ENCODE measurements around the gene OR2T34. TPM values are rescaled to one million over a fixed set of nuclear protein-coding genes. Genes with fewer than 3 reads are reported as not detected.

Gene OR2T34
- total RNA-seq, 3 donors from 2014 or later, result not detected

GRCh38 chr1:248596615-248597014, 22.1 kb upstream of the OR2T34 start:
- intact Hi-C loops (cut with DNase I; ENCODE audit: low total_unique reads), result no loop called here
- Histone ChIP-seq H3K4me3 (no peak overlapping the region), H3K27ac (no peak overlapping the region), H3K9me3 (no peaks in the 10 kb centered on the region), H3K27me3 (no peaks in the 10 kb centered on the region), H3K4me1 (no peaks in the 10 kb centered on the region), H3K36me3 (no peaks in the 10 kb centered on the region)
- TF ChIP-seq POLR2AphosphoS5 (IDR thresholded peaks at IDR 0.05) (no peak), POLR2A (IDR thresholded peaks at IDR 0.05) (no peak), CTCF (IDR thresholded peaks at IDR 0.05) (no peak)
- DNase-seq (ENCODE audit: low spot score in 2 of 2), result no peak

- Histone ChIP-seq H3K4me1 (no peaks in the 10 kb centered on the region), H3K27me3 (no peaks in the 10 kb centered on the region), H3K27ac (no peak overlapping the region), H3K4me3 (no peak overlapping the region), H3K36me3 (no peaks in the 10 kb centered on the region), H3K9me3 (no peaks in the 10 kb centered on the region)
- no peak for DNase-seq (ENCODE audit: low spot score in 2 of 2)
- TF ChIP-seq POLR2A (IDR thresholded peaks at IDR 0.05) (no peak), CTCF (IDR thresholded peaks at IDR 0.05) (no peak), POLR2AphosphoS5 (IDR thresholded peaks at IDR 0.05) (no peak)
- intact Hi-C loops (cut with DNase I; ENCODE audit: low total_unique reads), result no loop called here
Measured at GRCh38 chr1:248593226-248593625, 18.7 kb upstream of the OR2T34 start.

- no peak overlapping the region for H3K27ac ChIP-seq
- intact Hi-C loops (cut with DNase I; ENCODE audit: low total_unique reads), result no loop called here
- no peaks in the 10 kb centered on the region for H3K27me3 ChIP-seq
- no peak for DNase-seq (ENCODE audit: low spot score in 2 of 2)
- TF ChIP-seq POLR2AphosphoS5 (IDR thresholded peaks at IDR 0.05), result no peak
- TF ChIP-seq POLR2A (IDR thresholded peaks at IDR 0.05), result no peak
- TF ChIP-seq CTCF (IDR thresholded peaks at IDR 0.05), result no peak
- H3K4me1 ChIP-seq, result no peaks in the 10 kb centered on the region
- H3K36me3 ChIP-seq, result no peaks in the 10 kb centered on the region
- H3K4me3 ChIP-seq, result no peak overlapping the region
- no peaks in the 10 kb centered on the region for H3K9me3 ChIP-seq
Measured at GRCh38 chr1:248592655-248593054, 18.1 kb upstream of the OR2T34 start.

- no peak for TF ChIP-seq CTCF (IDR thresholded peaks at IDR 0.05)
- TF ChIP-seq POLR2A (IDR thresholded peaks at IDR 0.05), result no peak
- TF ChIP-seq POLR2AphosphoS5 (IDR thresholded peaks at IDR 0.05), result no peak
- no peak for DNase-seq (ENCODE audit: low spot score in 2 of 2)
- intact Hi-C loops (cut with DNase I; ENCODE audit: low total_unique reads), result no loop called here
- Histone ChIP-seq H3K4me1 (no peaks in the 10 kb centered on the region), H3K4me3 (no peak overlapping the region), H3K27me3 (no peaks in the 10 kb centered on the region), H3K27ac (no peak overlapping the region), H3K36me3 (no peaks in the 10 kb centered on the region), H3K9me3 (no peaks in the 10 kb centered on the region)
Measured at GRCh38 chr1:248590055-248590454, 15.5 kb upstream of the OR2T34 start.

- H3K27me3 ChIP-seq, result no peaks in the 10 kb centered on the region
- intact Hi-C loops (cut with DNase I; ENCODE audit: low total_unique reads), result no loop called here
- TF ChIP-seq CTCF (IDR thresholded peaks at IDR 0.05) (no peak), POLR2AphosphoS5 (IDR thresholded peaks at IDR 0.05) (no peak), POLR2A (IDR thresholded peaks at IDR 0.05) (no peak)
Measured at GRCh38 chr1:248589334-248589733, 14.8 kb upstream of the OR2T34 start.

More at GRCh38 chr1:248589334-248589733, 14.8 kb upstream of the OR2T34 start:
- Histone ChIP-seq H3K4me1 (no peaks in the 10 kb centered on the region), H3K27ac (no peak overlapping the region), H3K36me3 (no peaks in the 10 kb centered on the region), H3K4me3 (no peak overlapping the region), H3K9me3 (no peaks in the 10 kb centered on the region)
- no peak for DNase-seq (ENCODE audit: low spot score in 2 of 2)
